ENCODE measurements around the gene DYSF.
"Not testable (repeated sequence)": the region's sequence is repeated elsewhere in the genome, so short reads cannot be mapped to it uniquely, and the experiment has no call there.

The DYSF gene

GRCh38 chr2:71643674-71644357 is 190.5 kb downstream of the DYSF start:
- Histone ChIP-seq H3K4me1 (ENCODE audit: control insufficient read depth, insufficient read depth, low read length) (no peaks in the 10 kb centered on the region), H3K36me3 (ENCODE audit: control insufficient read depth, insufficient read depth, low read length) (no peaks in the 10 kb centered on the region), H3K9ac (ENCODE audit: low read depth, low read length) (no peak overlapping the region), H3K9me3 (ENCODE audit: control insufficient read depth, insufficient read depth, low read length) (no peaks in the 10 kb centered on the region), H3K27me3 (ENCODE audit: control insufficient read depth, insufficient read depth, low read length) (no peaks in the 10 kb centered on the region), H3K4me3 (ENCODE audit: low read depth, low read length) (no peak overlapping the region)

GRCh38 chr2:71646028-71646427 is 192.7 kb downstream of the DYSF start:
- Histone ChIP-seq H3K4me3 (ENCODE audit: low read depth, low read length) (no peak overlapping the region), H3K36me3 (ENCODE audit: control insufficient read depth, insufficient read depth, low read length) (no peaks in the 10 kb centered on the region), H3K9me3 (ENCODE audit: control insufficient read depth, insufficient read depth, low read length) (no peaks in the 10 kb centered on the region)

GRCh38 chr2:71647356-71647755 is 194.0 kb downstream of the DYSF start:
- Histone ChIP-seq H3K9ac (ENCODE audit: low read depth, low read length) (no peak overlapping the region), H3K9me3 (ENCODE audit: control insufficient read depth, insufficient read depth, low read length) (no peaks in the 10 kb centered on the region), H3K36me3 (ENCODE audit: control insufficient read depth, insufficient read depth, low read length) (no peaks in the 10 kb centered on the region), H3K4me1 (ENCODE audit: control insufficient read depth, insufficient read depth, low read length) (no peaks in the 10 kb centered on the region), H3K27me3 (ENCODE audit: control insufficient read depth, insufficient read depth, low read length) (no peaks in the 10 kb centered on the region), H3K4me3 (ENCODE audit: low read depth, low read length) (no peak overlapping the region)

More at GRCh38 chr2:71646028-71646427, 192.7 kb downstream of the DYSF start:
- no peak overlapping the region for H3K9ac ChIP-seq (ENCODE audit: low read depth, low read length)
- no peaks in the 10 kb centered on the region for H3K27me3 ChIP-seq (ENCODE audit: control insufficient read depth, insufficient read depth, low read length)
- no peaks in the 10 kb centered on the region for H3K4me1 ChIP-seq (ENCODE audit: control insufficient read depth, insufficient read depth, low read length)

GRCh38 chr2:71655498-71655897 is 202.1 kb downstream of the DYSF start:
- Histone ChIP-seq H3K9me3 (ENCODE audit: control insufficient read depth, insufficient read depth, low read length) (no peaks in the 10 kb centered on the region), H3K27me3 (ENCODE audit: control insufficient read depth, insufficient read depth, low read length) (no peaks in the 10 kb centered on the region), H3K9ac (ENCODE audit: low read depth, low read length) (no peak overlapping the region), H3K4me3 (ENCODE audit: low read depth, low read length) (no peak overlapping the region), H3K36me3 (ENCODE audit: control insufficient read depth, insufficient read depth, low read length) (no peaks in the 10 kb centered on the region), H3K4me1 (ENCODE audit: control insufficient read depth, insufficient read depth, low read length) (no peaks in the 10 kb centered on the region)

GRCh38 chr2:71658256-71658655 is 204.9 kb downstream of the DYSF start:
- not testable (repeated sequence) for H3K4me3 ChIP-seq (ENCODE audit: low read depth, low read length); H3K27me3 ChIP-seq (ENCODE audit: control insufficient read depth, insufficient read depth, low read length); H3K9ac ChIP-seq (ENCODE audit: low read depth, low read length); H3K4me1 ChIP-seq (ENCODE audit: control insufficient read depth, insufficient read depth, low read length); H3K36me3 ChIP-seq (ENCODE audit: control insufficient read depth, insufficient read depth, low read length); H3K9me3 ChIP-seq (ENCODE audit: control insufficient read depth, insufficient read depth, low read length)

- Histone ChIP-seq H3K9ac (ENCODE audit: low read depth, low read length) (no peak overlapping the region), H3K36me3 (ENCODE audit: control insufficient read depth, insufficient read depth, low read length) (no peaks in the 10 kb centered on the region), H3K27me3 (ENCODE audit: control insufficient read depth, insufficient read depth, low read length) (no peaks in the 10 kb centered on the region), H3K4me1 (ENCODE audit: control insufficient read depth, insufficient read depth, low read length) (no peaks in the 10 kb centered on the region), H3K9me3 (ENCODE audit: control insufficient read depth, insufficient read depth, low read length) (no peaks in the 10 kb centered on the region), H3K4me3 (ENCODE audit: low read depth, low read length) (no peak overlapping the region)
These were observed 205.4 kb downstream of the DYSF start for GRCh38 chr2:71658771-71659170.

- Histone ChIP-seq H3K9ac (ENCODE audit: low read depth, low read length) (no peak overlapping the region), H3K36me3 (ENCODE audit: control insufficient read depth, insufficient read depth, low read length) (no peaks in the 10 kb centered on the region), H3K27me3 (ENCODE audit: control insufficient read depth, insufficient read depth, low read length) (no peaks in the 10 kb centered on the region), H3K4me1 (ENCODE audit: control insufficient read depth, insufficient read depth, low read length) (no peaks in the 10 kb centered on the region), H3K9me3 (ENCODE audit: control insufficient read depth, insufficient read depth, low read length) (no peaks in the 10 kb centered on the region), H3K4me3 (ENCODE audit: low read depth, low read length) (no peak overlapping the region)
These were observed 206.6 kb downstream of the DYSF start for GRCh38 chr2:71659868-71660518.

GRCh38 chr2:71661782-71662181 is 208.4 kb downstream of the DYSF start:
- no peak overlapping the region for H3K4me3 ChIP-seq (ENCODE audit: low read depth, low read length)
- no peaks in the 10 kb centered on the region for H3K9me3 ChIP-seq (ENCODE audit: control insufficient read depth, insufficient read depth, low read length)

GRCh38 chr2:71662665-71663394 is 209.5 kb downstream of the DYSF start:
- no peaks in the 10 kb centered on the region for H3K9me3 ChIP-seq (ENCODE audit: control insufficient read depth, insufficient read depth, low read length)
- no peak overlapping the region for H3K9ac ChIP-seq (ENCODE audit: low read depth, low read length)
- H3K36me3 ChIP-seq (ENCODE audit: control insufficient read depth, insufficient read depth, low read length) = no peaks in the 10 kb centered on the region
- H3K27me3 ChIP-seq (ENCODE audit: control insufficient read depth, insufficient read depth, low read length) = no peaks in the 10 kb centered on the region
- H3K4me3 ChIP-seq (ENCODE audit: low read depth, low read length) = no peak overlapping the region
- no peaks in the 10 kb centered on the region for H3K4me1 ChIP-seq (ENCODE audit: control insufficient read depth, insufficient read depth, low read length)

More at GRCh38 chr2:71661782-71662181, 208.4 kb downstream of the DYSF start:
- H3K36me3 ChIP-seq (ENCODE audit: control insufficient read depth, insufficient read depth, low read length) = no peaks in the 10 kb centered on the region
- H3K27me3 ChIP-seq (ENCODE audit: control insufficient read depth, insufficient read depth, low read length) = no peaks in the 10 kb centered on the region
- H3K4me1 ChIP-seq (ENCODE audit: control insufficient read depth, insufficient read depth, low read length) = no peaks in the 10 kb centered on the region
- H3K9ac ChIP-seq (ENCODE audit: low read depth, low read length) = no peak overlapping the region

- Histone ChIP-seq H3K36me3 (ENCODE audit: control insufficient read depth, insufficient read depth, low read length) (no peaks in the 10 kb centered on the region), H3K4me3 (ENCODE audit: low read depth, low read length) (no peak overlapping the region), H3K9me3 (ENCODE audit: control insufficient read depth, insufficient read depth, low read length) (no peaks in the 10 kb centered on the region), H3K27me3 (ENCODE audit: control insufficient read depth, insufficient read depth, low read length) (no peaks in the 10 kb centered on the region), H3K9ac (ENCODE audit: low read depth, low read length) (no peak overlapping the region), H3K4me1 (ENCODE audit: control insufficient read depth, insufficient read depth, low read length) (no peaks in the 10 kb centered on the region)
These were observed 210.8 kb downstream of the DYSF start for GRCh38 chr2:71664161-71664560.

GRCh38 chr2:71665168-71666093 is 212.1 kb downstream of the DYSF start:
- H3K27me3 ChIP-seq (ENCODE audit: control insufficient read depth, insufficient read depth, low read length) = no peaks in the 10 kb centered on the region
- H3K4me1 ChIP-seq (ENCODE audit: control insufficient read depth, insufficient read depth, low read length) = no peaks in the 10 kb centered on the region
- H3K9ac ChIP-seq (ENCODE audit: low read depth, low read length) = no peak overlapping the region
- no peaks in the 10 kb centered on the region for H3K9me3 ChIP-seq (ENCODE audit: control insufficient read depth, insufficient read depth, low read length)
- H3K4me3 ChIP-seq (ENCODE audit: low read depth, low read length) = no peak overlapping the region
- no peaks in the 10 kb centered on the region for H3K36me3 ChIP-seq (ENCODE audit: control insufficient read depth, insufficient read depth, low read length)
